ENCODE results near the gene EPSTI1. TPM values are rescaled to one million over a fixed set of nuclear protein-coding genes. Genes with fewer than 3 reads are reported as not detected.
"Not testable (repeated sequence)": the region's sequence is repeated elsewhere in the genome, so short reads cannot be mapped to it uniquely, and the experiment has no call there.

EPSTI1 gene
- total RNA-seq, 1 experiment from 2014 or later, result 1.9 TPM

DNA sequence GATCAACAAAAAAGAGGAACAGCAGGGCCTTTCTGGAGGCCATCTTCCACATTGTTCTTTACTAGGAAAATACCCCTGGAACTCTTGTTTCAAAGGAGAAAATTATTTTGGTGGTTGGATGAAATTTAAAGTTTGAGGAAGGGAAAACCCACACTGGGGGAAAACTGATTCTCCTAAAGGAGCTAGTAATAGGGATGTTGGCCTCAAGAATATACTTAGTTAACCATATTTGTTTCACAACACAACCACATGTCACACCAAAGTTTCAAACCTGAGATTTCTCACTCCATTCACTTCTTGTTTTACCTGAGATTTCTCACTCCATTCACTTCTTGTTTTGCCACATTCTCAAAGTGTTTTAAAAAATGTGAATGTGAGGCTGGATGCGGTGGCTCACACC is 2.8 kb upstream of the EPSTI1 start:
- H3F3A ChIP-seq (ENCODE audit: low read length, unreplicated experiment), result no peaks in the 10 kb centered on the region
- H3K27me3 ChIP-seq (ENCODE audit: low read length), result no peaks in the 10 kb centered on the region
- no peaks in the 10 kb centered on the region for H3K79me2 ChIP-seq (ENCODE audit: low read length)
- no peak overlapping the region for H3K27ac ChIP-seq (ENCODE audit: low read length)
- DNase-seq, result no peak
- no peak overlapping the region for H2AFZ ChIP-seq (ENCODE audit: low read length)
- ChIA-PET POLR2A (ENCODE audit: unreplicated experiment) (no interaction called here), CTCF (no interaction called here)
- no peak for ATAC-seq
- H3K36me3 ChIP-seq (ENCODE audit: low read depth, low read length), result no peaks in the 10 kb centered on the region
- no TSS peak for BruUV-seq (replicated peaks)
- TF ChIP-seq EZH2 (IDR thresholded peaks at IDR 0.05; ENCODE audit: low read length, unreplicated experiment) (no peak), EZH2phosphoT487 (IDR thresholded peaks at IDR 0.05; ENCODE audit: borderline replicate concordance, low read length) (no peak)
- TF ChIP-seq, protein P1, sequence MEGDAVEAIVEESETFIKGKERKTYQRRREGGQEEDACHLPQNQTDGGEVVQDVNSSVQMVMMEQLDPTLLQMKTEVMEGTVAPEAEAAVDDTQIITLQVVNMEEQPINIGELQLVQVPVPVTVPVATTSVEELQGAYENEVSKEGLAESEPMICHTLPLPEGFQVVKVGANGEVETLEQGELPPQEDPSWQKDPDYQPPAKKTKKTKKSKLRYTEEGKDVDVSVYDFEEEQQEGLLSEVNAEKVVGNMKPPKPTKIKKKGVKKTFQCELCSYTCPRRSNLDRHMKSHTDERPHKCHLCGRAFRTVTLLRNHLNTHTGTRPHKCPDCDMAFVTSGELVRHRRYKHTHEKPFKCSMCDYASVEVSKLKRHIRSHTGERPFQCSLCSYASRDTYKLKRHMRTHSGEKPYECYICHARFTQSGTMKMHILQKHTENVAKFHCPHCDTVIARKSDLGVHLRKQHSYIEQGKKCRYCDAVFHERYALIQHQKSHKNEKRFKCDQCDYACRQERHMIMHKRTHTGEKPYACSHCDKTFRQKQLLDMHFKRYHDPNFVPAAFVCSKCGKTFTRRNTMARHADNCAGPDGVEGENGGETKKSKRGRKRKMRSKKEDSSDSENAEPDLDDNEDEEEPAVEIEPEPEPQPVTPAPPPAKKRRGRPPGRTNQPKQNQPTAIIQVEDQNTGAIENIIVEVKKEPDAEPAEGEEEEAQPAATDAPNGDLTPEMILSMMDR (conservative IDR thresholded peaks at IDR 0.05; ENCODE audit: low read depth, low read length), result no peak
- intact Hi-C loops (cut with micrococcal nuclease), result no loop called here
- H3K4me3 ChIP-seq (ENCODE audit: low read length), result no peak overlapping the region
- no peaks in the 10 kb centered on the region for H3K9me3 ChIP-seq (ENCODE audit: low read length)
- no peaks in the 10 kb centered on the region for H4K20me1 ChIP-seq (ENCODE audit: low read length)
- no peak overlapping the region for H3K9ac ChIP-seq (ENCODE audit: low read length)
- no peaks in the 10 kb centered on the region for H3K9me2 ChIP-seq (replicated peaks; ENCODE audit: low read length)
- H3K4me1 ChIP-seq (ENCODE audit: insufficient read depth, low read length), result peaks cover 17% of the 10 kb centered on the region
- no peak overlapping the region for H3K4me2 ChIP-seq (ENCODE audit: low read length)

DNA sequence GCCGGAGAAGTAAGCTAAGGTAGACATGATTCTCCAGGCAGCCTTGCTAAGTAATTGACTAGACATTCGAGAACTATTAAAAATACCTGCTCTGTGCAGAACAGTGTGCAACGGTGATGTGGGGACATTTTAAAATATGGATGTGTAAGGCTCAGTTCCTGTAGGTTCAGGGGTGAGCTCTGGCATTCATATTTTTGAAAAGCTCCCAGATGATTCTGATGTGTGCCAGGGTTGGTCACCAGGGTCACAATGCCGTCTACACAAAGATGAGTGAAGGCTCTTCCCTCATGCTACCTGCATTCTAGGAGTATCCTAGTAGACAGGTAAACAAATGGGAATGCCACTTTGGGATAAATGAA is 702 bp upstream of the EPSTI1 start:
- CTCF ChIA-PET, result no interaction called here
- H3K4me3 ChIP-seq (ENCODE audit: low read length), result no peak overlapping the region
- 0 out of 2 replicates have a peak overlapping the region, but pooled peaks have one; percentile 70 for H3K4me2 ChIP-seq (ENCODE audit: low read length)

DNA sequence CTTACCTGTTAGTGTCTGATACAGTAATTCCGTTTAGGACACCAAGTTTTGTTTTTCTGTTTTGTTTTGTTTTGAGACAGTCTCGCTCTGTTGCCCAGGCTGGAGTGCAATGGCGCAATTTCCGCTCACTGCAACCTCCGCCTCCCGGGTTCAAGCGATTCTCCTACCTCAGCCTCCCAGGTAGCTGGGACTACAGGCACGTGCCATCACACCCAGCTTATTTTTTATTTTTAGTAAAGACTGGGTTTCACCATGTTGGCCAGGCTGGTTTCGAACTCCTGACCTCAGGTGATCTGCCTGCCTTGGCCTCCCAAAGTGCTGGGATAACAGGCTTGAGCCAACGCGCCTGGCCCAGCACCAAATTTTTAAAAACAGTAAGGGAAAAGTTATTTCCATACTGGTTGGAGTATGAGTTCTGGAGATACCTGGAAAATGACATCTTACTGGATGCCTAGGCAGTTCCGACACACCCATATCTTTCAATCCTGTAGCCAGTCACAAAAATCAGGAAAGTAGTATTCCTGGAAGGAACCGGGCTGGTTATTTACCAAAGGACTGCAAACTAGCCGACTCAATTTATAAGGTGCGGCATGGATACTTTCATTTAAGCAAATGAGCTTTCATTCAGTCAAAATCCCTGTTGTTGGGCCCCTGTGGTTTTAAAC is 676 bp downstream of the EPSTI1 start:
- peak; percentile 18; the same call in 1 of the 2 replicates for ATAC-seq
- H3K79me2 ChIP-seq (ENCODE audit: low read length); H3K9me2 ChIP-seq (replicated peaks; ENCODE audit: low read length); H3K9me3 ChIP-seq (ENCODE audit: low read length); H4K20me1 ChIP-seq (ENCODE audit: low read length); POLR2A ChIA-PET (ENCODE audit: unreplicated experiment); H3K27ac ChIP-seq (ENCODE audit: low read length); CTCF ChIA-PET; DNase-seq; BruUV-seq (replicated peaks); H3K36me3 ChIP-seq (ENCODE audit: low read depth, low read length); H3K4me1 ChIP-seq (ENCODE audit: insufficient read depth, low read length); intact Hi-C loops (cut with micrococcal nuclease); H3F3A ChIP-seq (ENCODE audit: low read length, unreplicated experiment); H3K27me3 ChIP-seq (ENCODE audit: low read length): not testable (repeated sequence)
- peak overlapping the region; percentile 77 for H2AFZ ChIP-seq (ENCODE audit: low read length)
- H3K4me3 ChIP-seq (ENCODE audit: low read length), result peak overlapping the region; percentile 61
- H3K9ac ChIP-seq (ENCODE audit: low read length), result peak overlapping the region; percentile 10; the same call in 1 of the 2 replicates
- H3K4me2 ChIP-seq (ENCODE audit: low read length), result peak overlapping the region; percentile 70

More for the DNA sequence above, 702 bp upstream of the EPSTI1 start:
- no peak for TF ChIP-seq EZH2 (IDR thresholded peaks at IDR 0.05; ENCODE audit: low read length, unreplicated experiment)
- TF ChIP-seq, protein P1 (conservative IDR thresholded peaks at IDR 0.05; ENCODE audit: low read depth, low read length), result no peak
- TF ChIP-seq EZH2phosphoT487 (IDR thresholded peaks at IDR 0.05; ENCODE audit: borderline replicate concordance, low read length), result no peak
- Histone ChIP-seq H3K27me3 (ENCODE audit: low read length) (no peaks in the 10 kb centered on the region), H3K9me2 (replicated peaks; ENCODE audit: low read length) (no peaks in the 10 kb centered on the region), H3K9ac (ENCODE audit: low read length) (no peak overlapping the region), H3K36me3 (ENCODE audit: low read depth, low read length) (no peaks in the 10 kb centered on the region), H3K27ac (ENCODE audit: low read length) (no peak overlapping the region), H4K20me1 (ENCODE audit: low read length) (no peaks in the 10 kb centered on the region), H3F3A (ENCODE audit: low read length, unreplicated experiment) (no peaks in the 10 kb centered on the region), H2AFZ (ENCODE audit: low read length) (peak overlapping the region; percentile 77; the same call in 1 of the 2 replicates), H3K79me2 (ENCODE audit: low read length) (no peaks in the 10 kb centered on the region), H3K9me3 (ENCODE audit: low read length) (no peaks in the 10 kb centered on the region), H3K4me1 (ENCODE audit: insufficient read depth, low read length) (peaks cover 17% of the 10 kb centered on the region)
- DNase-seq, result no peak
- no peak for ATAC-seq
- intact Hi-C loops (cut with micrococcal nuclease), result no loop called here
- no TSS peak for BruUV-seq (replicated peaks)
- POLR2A ChIA-PET (ENCODE audit: unreplicated experiment), result no interaction called here

Data from PC-3 (cell line).